Kidney capillary endothelial cell (primary cell): ENCODE measurements around the gene PODXL.
"Not testable (repeated sequence)": the region's sequence is repeated elsewhere in the genome, so short reads cannot be mapped to it uniquely, and the experiment has no call there.

ENCODE experiments used
- DNase-seq: peaks from one replicate; pipeline ENCODE4 v3.0.0-alpha.2; 2018; ENCODE audit warnings: low spot score

Gene PODXL

GRCh38 chr7:131508754-131509486 lies 47.5 kb downstream of the PODXL start:
- no peak for DNase-seq

GRCh38 chr7:131507592-131508331 lies 48.7 kb downstream of the PODXL start:
- no peak for DNase-seq

GRCh38 chr7:131506597-131506996 lies 49.8 kb downstream of the PODXL start:
- DNase-seq = no peak

DNA sequence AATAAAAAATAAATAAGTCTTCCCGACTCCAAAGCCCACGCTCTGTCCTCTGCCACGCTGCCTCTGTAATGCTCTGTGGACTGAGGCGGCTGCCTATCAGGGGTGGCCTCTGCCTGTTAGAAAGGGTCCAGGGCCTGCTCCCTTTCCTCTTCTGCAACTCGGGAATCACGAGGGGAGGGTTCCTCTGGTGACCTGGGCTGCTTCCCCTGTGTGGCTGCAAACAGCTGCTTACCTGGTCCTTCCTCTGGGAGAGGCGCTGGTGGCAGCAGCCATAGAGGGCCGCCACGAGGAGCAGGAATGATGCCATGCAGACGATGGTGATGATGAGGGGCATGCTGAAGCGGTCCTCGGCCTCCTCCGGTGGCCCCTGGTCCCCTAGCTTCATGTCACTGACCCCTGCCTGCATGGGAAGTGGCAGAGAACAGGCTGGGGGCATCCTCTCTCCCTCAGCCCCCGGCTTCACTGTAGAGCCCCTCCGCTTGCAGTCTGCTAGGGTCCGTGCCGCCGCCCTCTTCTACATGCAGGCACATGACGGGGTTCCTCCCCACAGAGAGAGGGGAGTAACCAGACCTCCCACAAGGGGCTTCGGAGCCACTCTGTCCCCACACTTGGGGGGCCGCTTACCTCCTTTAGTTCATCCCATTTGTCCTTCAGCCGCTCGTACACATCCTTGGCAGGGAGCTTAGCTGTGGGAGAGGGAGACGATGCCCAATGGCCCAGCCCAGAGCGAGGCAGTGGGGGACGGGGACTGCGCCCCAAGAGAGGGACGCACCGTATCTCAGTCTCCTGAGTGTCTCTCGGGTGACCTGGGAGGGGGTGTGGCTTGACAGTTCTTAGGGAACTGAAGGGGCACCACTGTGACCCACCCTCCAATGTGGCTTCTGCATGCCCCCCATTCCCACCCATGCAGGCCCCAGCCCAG lies 50.5 kb downstream of the PODXL start:
- DNase-seq = no peak

GRCh38 chr7:131505037-131505620 lies 51.3 kb downstream of the PODXL start:
- not testable (repeated sequence) for DNase-seq

GRCh38 chr7:131504157-131504899 lies 52.1 kb downstream of the PODXL start:
- no peak for DNase-seq

DNA sequence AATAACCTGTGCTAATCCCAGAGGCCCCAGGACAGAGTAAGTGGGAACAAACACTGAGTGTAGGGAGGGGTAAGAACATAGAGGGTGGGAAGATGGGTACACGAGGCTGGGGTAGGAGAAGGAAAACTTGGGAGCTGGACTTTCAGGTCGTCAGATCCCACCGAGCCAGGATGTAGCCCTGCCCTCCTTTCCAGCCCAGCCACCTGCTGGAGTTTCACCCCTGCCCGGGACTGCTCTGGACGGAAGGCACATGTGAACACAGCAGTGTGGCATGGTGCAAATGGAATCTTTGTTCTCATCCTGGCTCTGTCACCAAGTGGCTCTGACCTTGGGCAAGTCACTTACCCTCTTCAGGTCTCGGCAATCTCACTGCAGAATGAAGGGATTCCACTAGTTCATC lies 52.8 kb downstream of the PODXL start:
- no peak for DNase-seq

GRCh38 chr7:131502810-131503508 lies 53.5 kb downstream of the PODXL start:
- no peak for DNase-seq

DNA sequence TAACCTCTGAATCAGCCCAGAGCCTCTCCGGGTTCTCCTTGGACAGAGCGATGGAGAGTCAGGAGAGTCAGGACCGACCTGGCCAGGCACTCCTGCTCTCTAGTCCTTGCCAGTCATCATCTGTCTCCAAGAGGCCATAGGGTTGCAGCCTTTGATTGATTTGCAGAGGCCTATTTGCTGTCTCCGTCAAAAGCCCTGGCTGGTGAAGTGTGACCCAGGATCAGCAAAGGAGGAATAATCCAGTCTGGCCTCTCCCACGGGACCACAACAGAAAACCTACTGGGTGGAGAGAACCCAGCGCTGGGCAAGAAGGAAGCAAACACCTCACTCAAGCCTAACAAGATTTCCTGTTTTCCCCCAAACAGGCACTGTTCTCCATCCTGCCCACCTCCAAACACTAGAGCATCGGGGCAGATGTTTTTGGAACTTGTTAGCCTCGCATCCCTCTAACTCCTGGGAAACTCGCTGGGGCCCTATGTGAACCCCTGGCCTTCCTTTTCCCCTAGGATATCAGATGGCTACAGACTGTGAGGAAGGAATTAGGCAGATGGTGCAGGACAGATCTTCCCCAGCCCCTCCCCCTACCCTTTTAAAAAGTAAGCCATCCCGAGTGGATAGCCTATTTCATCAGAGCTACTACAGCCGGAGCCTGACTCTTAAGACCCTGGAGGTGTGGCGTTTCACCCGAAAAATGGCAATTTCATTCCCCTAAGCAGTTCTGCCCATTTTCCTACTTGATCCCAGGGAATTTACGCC lies 54.3 kb downstream of the PODXL start:
- DNase-seq = no peak

DNA sequence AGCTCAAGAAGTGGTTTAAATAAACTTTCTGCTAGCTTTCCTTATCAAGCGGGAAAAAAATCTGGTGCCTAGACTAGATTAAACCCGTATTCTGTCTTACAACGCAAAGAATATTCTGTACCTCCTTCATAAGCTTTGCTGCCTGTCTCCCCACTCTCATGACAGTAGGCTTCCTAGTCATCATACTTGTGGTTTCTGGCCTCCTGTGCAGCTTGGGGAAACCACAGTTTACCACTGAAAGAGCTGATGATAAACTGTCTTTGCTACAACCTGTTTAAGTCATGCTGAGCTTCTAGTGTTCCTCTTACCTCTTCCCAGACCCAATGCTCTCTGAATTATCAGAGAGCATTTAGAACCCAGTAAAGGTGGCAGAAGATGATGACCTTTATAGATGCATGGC lies 55.0 kb downstream of the PODXL start:
- no peak for DNase-seq

- no peak for DNase-seq
Measured at GRCh38 chr7:131500357-131500756, 56.1 kb downstream of the PODXL start.

DNA sequence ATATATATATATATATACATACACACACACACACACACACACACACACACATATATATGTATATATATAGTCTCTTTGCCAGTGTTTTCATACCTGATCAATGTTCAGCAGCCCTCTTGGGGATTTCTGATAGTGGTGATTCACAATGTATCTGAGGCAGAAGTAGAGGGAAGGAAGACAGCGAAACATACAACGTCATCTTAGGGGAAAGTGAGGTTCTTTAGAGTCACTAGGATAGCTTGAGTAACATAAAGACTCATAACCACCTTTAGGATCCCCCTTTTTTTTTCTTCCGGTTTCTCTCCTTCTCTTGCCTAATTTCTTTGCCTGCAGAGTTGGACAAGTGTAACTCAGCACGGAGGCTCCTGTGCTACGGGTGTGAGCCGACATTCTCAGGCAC lies 56.6 kb downstream of the PODXL start:
- DNase-seq = no peak

GRCh38 chr7:131498237-131498885 lies 58.1 kb downstream of the PODXL start:
- DNase-seq = no peak

DNA sequence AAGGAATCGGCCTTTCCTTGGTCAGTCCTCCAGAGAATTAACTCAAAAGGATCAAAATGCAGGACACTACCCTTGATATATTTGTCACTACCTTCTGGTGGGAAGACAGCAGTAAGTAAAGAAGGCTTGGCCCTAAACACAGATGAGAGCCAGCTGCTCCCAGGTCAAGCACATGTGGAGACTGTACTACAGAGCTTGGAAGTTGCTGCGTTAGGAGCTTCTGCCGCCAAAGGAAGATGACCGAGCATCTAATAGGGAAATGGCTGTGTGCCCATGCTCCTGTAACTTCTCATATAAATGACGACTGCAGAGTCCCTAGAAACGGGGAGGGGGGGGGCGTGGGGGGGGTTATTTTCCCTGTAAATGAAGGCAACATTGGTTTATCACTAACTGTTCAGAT lies 59.0 kb downstream of the PODXL start:
- DNase-seq = no peak

DNA sequence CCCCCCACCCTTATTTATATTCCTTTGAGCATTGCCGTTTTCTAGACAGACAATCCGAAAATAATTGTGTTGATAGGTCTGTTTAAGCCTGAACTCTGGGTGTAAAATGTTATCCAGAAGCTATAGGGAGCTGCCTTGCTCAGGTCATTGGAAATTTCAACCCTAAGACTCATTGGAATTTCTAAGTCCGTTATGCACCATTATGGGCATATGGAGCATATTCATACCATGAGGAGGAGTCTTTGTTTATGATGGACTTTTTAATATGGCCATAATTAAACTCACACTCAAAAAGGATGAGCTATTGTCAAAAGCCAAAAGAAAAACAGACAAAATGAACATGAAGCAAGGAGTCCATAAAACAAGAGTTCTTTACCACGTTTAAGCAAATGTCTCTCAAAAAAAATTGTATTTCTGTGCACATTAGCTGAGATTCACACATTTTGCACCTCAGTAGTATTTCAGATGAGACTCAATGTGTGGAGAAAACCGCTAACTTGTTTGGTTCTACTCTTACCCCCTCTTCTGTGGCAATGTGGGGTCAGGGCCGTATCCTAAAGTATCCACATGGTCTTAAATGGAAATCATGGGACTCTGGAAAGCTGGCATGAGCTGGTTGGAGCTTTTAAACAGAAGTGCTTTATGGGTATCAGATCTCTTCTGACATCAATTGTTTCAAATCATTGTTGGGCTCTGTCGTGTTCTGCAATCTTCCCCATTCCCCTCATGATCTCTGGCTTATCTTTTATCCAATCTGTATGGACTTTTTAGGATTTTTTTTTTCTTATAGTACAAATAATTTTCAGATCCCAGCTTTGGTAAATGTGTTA lies 60.5 kb downstream of the PODXL start:
- DNase-seq = no peak

GRCh38 chr7:131494182-131494581 lies 62.2 kb downstream of the PODXL start:
- peak; percentile 29 for DNase-seq

DNA sequence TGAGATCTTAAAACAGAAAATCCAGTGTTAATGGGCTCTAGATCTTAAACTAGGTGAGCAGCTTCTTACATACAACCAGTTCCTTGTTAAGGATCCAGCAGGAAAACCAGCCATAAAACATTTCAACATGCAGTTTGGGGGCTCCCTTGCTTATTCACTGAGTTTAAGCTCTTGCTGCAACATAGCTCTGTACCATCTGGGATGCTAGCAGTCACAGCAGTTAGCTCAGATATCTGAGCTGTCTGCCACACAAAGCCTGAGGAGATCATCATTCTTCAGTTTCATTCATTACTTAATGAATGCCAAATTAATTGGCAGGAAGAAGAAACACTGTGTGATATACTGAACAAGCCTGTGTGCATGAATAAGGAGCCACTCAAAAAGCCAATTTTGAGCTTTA lies 62.8 kb downstream of the PODXL start:
- DNase-seq = no peak

- no peak for DNase-seq
Measured at GRCh38 chr7:131493081-131493480, 63.3 kb downstream of the PODXL start.

GRCh38 chr7:131489881-131490280 lies 66.5 kb downstream of the PODXL start:
- DNase-seq = no peak
